ENCODE results near the gene MYO1D.

Gene MYO1D

DNA sequence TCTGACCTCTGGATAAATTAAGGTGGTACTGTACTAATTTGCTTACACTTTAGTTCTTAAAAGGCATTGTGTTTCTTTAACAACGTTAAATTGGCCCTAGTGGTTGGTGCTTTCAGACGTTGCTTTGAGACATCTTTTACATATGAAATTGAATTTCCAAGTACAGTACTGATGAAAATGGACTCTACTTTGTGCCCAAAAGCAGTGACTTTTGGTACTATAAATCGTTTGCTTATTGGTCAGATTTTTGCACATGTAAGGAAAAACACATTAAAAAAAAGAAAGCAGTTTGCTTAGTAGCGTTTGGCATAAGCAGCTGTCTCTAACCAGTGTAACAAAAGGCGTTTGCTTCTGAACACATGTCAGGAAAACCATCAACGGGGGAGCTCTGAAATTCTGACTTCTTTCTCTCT lies 250.5 kb downstream of the MYO1D start:
- TF ChIP-seq CTCF (IDR thresholded peaks at IDR 0.05): no peak

GRCh38 chr17:32625971-32626370 lies 251.0 kb downstream of the MYO1D start:
- TF ChIP-seq CTCF (IDR thresholded peaks at IDR 0.05): no peak

DNA sequence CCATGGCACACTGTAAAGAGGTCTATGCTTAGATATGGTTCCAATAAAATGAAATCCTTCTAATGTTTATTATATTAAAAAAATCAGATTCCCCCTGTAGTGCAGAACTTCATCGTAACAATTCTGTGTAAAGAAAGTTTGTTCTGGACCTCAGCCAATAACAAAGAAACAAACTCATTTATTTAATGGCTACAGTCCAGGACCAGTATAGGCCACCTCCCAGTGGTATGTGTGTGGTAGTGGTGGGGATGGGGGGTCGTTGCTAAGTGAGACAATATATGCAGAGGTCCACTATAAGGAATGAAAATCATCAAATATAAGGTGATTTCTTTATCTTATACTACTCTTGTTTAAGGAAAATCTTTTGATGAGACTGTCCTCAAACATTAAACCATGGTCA lies 253.7 kb downstream of the MYO1D start:
- TF ChIP-seq CTCF (IDR thresholded peaks at IDR 0.05): no peak

- TF ChIP-seq CTCF (IDR thresholded peaks at IDR 0.05): no peak
Observed at GRCh38 chr17:32622540-32622939, 254.4 kb downstream of the MYO1D start.

DNA sequence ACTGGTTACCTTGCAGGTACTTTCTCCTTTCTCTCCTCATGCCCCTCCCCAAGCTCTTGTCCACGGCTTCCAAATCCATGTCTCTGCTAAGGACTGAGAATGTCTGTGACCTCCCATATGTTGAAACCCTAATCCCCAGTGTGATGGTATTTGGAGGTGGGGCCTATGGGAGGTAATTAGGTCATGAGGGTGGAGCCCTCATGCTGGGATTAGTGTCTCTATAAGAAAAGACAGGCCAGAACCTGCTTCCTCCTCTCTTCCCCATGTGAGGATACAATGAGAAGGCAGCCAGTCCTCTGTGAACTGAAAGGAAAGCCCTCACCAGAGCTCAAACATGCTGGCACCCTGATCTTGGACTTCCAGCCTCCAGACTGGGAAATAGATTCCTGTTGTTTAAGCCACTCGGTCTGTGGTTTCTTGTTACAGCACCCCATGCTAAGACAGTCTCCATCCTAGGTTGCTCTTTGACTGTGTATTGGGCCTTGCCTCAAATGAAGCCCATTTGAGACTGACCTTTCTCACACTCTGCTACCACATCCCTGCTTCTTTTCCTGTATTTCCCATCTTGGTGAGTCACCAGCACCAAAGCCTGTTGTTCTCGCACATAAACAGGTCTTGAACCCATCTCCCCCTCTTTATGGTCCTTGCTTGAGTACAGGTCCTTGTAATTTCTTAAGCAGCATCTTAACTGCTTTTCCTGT lies 255.2 kb downstream of the MYO1D start:
- TF ChIP-seq CTCF (IDR thresholded peaks at IDR 0.05): no peak

GRCh38 chr17:32615326-32615725 lies 261.6 kb downstream of the MYO1D start:
- TF ChIP-seq CTCF (IDR thresholded peaks at IDR 0.05): no peak

GRCh38 chr17:32610943-32611342 lies 266.0 kb downstream of the MYO1D start:
- no peak for TF ChIP-seq CTCF (IDR thresholded peaks at IDR 0.05)
